Astrocyte (in vitro differentiated cells and primary cell): ENCODE results near the gene RPAP2.

Experiments
- EZH2 ChIP-seq: IDR thresholded peaks from 2 replicates; pipeline ENCODE4 v1.6.1; 2012; ENCODE audit warnings: mild to moderate bottlenecking, low read length, inconsistent platforms; ENCODE audit not compliant: insufficient read depth
- TF ChIP-seq, protein P1 (sequence below): IDR thresholded peaks from 2 replicates; pipeline ENCODE4 v1.5.1; 2011; ENCODE audit warnings: low read depth, mild to moderate bottlenecking, inconsistent platforms, low read length, moderate library complexity; ENCODE audit not compliant: insufficient read depth

DNA sequence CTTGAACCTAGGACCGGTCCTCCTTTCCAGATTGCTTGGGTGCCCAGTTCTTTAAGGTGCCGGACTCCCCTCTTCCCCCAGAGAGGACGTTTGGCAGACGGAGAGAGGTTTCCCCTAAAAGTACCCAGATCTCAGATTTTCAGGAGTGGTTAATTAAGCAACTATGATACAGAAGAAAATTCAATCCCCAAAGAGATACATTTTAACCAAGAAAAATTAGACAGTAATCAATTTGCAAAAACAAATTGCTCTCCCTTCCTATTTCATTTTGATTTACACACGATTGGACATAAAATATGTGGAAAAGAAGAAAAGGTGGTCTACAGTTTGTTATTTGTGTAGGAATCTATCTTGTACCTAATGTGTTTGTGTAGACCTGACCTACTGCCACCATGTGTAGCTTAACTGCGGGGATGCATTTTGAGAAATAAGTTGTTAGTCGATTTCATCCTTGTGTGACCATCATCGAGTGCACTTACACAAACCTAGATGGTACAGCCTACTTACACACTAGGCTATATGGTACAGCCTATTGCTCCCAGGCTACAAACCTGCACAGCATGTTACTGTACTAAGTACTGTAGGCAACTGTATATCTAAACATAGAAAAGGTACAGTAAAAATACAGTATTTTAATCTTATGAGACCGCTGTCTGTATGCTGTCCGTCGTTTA, 755 bp downstream of the RPAP2 start:
- TF ChIP-seq EZH2, result no peak
- TF ChIP-seq, protein P1, sequence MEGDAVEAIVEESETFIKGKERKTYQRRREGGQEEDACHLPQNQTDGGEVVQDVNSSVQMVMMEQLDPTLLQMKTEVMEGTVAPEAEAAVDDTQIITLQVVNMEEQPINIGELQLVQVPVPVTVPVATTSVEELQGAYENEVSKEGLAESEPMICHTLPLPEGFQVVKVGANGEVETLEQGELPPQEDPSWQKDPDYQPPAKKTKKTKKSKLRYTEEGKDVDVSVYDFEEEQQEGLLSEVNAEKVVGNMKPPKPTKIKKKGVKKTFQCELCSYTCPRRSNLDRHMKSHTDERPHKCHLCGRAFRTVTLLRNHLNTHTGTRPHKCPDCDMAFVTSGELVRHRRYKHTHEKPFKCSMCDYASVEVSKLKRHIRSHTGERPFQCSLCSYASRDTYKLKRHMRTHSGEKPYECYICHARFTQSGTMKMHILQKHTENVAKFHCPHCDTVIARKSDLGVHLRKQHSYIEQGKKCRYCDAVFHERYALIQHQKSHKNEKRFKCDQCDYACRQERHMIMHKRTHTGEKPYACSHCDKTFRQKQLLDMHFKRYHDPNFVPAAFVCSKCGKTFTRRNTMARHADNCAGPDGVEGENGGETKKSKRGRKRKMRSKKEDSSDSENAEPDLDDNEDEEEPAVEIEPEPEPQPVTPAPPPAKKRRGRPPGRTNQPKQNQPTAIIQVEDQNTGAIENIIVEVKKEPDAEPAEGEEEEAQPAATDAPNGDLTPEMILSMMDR, result no peak
